Cardiac septum (tissue), 1 donor: ENCODE measurements around the gene SREBF2. TPM values are rescaled to one million over a fixed set of nuclear protein-coding genes. Genes with fewer than 3 reads are reported as not detected.

Source experiments
- DNase-seq: peaks from one replicate; pipeline ENCODE4 v3.0.0-alpha.2; 2020; ENCODE audit warnings: low spot score
- intact Hi-C: fragments of 100-400 bp; cut with DNase I; formaldehyde crosslinking; loops from one replicate; pipeline ENCODE4 v1.14.0; 2022
- total RNA-seq: library from RNA; stranded (reverse); fragmentation: NEBNext Ultra II Directional; extraction: Animal tissue kit (Norgen Biotek cat#: 25700); gene quantifications from one replicate; pipeline ENCODE4 v1.2.1, GENCODE V29; 2021
- donor health status: DM: no; HTN: no; CAD: no.

The SREBF2 gene
- total RNA-seq, 1 donor from 2014 or later: 105 TPM

DNA sequence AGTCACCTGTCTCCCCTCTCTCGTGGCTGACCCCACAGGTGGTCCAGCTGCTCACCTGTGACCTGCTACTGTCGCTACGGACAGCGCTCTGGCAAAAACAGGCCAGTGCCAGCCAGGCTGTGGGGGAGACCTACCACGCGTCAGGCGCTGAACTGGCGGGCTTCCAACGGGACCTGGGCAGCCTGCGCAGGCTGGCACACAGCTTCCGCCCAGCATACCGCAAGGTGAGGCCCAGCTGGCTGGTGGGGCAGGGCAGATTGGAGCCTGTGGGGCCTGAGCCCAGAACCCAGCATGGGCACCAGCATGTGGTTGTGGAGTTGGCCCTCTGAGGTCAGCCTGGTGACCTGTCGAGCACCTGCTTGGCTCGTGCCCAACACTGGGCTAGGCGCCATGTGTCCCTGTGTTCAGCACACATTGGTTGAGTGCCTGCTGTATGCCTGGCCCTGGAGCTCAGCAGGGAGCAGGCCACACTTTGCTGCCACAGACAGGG is 70.1 kb downstream of the SREBF2 start:
- peak; percentile 84 for DNase-seq
- intact Hi-C loops: loop anchor here (5.0 kb wide), 1 partner anchor 34 kb away; no protein-coding TSS in a partner anchor

DNA sequence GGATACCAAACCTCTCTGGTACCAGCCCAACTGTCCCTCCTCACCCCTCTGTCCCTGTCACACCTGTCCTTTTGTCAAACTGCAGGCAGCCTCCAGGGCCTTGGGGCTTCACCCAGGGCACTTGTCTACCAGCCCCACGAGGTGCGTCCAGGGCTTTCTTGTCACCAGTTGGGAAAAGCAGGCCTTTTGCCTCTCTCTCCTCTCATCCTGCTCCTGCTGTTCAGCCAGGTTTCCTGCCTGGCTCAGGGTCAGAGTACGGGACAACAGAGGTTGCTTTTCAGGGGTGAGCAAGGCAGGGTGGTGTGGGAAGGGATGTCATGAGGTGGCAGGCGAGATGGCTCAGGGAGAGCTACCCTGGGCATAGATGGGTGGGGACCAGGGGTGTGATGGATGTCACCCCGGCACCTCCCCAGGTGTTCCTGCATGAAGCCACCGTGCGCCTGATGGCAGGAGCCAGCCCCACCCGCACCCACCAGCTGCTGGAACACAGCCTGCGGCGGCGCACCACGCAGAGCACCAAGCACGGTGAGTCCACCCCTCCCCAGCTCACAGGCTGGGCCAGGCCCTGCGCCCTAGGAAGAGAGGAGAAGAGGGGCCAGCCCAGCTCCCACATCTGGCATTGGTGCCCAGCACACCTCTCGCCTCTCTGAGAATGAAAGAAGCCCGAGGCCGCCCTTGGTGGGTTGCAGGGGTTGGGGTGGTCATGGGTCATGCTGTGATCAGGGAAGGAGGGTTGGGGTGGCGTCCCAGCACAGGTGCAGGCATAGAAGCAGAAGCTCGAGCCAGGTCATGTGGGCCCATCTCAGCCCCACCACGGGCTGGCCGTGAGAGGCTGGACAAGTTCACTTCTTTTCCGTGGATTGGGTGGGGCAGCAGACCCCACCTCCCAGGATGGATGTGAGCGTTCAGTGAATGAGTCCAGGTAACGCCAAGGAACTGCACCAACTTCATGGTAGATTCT is 71.8 kb downstream of the SREBF2 start:
- intact Hi-C loops: loop anchor here (5.0 kb wide), 1 partner anchor 33 kb away; no protein-coding TSS in a partner anchor
- no peak for DNase-seq

DNA sequence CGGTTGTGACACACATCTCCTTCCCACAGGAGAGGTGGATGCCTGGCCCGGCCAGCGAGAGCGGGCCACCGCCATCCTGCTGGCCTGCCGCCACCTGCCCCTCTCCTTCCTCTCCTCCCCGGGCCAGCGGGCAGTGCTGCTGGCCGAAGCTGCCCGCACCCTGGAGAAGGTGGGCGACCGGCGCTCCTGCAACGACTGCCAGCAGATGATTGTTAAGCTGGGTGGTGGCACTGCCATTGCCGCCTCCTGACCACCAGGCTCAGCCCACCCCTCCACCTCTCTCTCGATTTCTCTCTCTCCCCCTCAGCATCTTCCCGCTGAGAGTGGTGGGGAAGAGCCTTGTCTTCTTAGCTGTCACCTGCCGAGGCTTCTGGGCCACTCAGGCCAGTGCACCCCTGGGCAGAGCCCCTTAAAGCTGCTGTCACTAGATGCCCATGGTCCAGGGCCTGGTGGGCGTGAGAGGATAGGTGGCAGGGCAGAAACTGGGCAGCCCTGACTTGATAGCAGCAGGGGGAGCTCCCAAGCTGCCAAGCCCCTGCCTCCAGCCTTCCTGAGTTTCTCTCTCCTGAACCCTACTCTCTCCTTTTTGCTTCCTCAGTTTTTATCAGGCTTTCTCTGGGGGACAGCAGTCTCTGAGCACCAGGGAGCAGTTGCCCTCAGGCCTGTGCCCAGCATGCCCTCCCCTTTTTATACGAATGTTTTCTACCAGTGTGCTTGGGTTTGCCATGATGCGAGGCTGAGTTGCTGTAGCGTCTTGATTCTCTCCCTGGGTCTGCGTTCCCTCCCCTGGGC is 72.7 kb downstream of the SREBF2 start:
- intact Hi-C loops: no loop called here
- DNase-seq: no peak

DNA sequence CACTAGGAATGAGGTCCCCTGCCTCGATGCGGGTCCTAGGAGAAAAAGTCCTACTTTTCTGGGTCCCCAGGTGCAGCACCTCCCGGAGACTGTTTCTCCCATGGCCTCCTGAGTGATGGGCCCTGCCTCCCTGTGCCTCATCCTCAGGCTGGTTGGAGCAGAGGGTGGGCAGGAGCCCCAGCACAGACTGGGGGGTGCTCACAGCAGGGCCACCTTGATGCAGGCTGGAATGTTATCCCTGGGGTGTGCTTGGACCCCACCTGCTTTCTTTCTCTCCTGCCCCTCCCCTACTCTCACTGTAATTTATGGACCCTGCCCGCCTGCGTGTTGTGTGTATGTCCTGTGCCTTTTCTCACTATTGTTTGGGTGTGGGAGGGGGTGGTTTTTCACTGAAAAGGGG is 73.9 kb downstream of the SREBF2 start:
- intact Hi-C loops: no loop called here
- no peak for DNase-seq

DNA sequence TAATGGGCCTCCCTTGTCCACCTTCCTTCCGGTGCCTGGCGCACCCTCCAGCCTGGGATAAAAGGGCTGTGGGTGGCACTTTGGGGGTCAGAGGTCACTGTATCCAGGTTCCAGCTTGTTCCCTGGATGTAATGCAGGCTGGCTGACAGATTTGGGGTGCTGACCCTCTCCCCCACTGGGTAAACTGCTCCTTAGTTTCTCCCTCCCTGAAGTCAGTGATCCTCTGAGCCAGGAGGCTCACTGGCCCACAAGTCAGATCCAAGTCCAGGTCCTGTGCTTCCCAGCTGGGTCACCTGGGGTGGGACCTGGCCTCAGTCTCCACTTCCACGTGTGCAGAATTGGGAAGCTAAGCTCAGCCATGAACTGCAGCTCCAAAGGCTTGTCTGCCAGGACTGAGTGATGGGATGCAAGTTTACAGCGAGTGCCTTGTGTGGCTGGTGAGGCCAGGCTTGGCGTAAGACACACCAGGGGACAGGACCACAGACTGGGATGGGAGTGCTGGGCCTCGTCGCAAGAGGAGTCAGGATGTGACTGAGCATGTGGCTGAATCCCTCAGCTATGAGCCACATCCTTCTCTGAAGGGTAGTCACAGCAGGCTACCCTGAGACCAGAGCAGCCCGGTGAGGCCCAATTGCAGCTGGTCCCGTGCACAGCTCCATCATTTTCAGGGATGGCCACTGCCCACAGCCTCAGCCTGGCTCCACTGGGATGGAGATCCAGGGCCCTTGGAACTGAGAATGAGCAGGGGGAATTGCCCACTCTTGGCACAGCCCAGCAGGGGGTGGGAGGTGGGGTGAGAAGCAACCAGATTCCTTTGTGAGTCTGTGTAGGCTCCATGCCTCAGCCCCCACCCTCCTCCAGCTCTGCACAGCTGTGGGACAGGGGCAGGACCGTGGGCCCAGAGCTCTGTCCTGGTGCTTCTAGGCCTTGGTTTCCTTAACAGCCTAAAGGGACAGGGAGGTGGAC is 74.8 kb downstream of the SREBF2 start:
- intact Hi-C loops: no loop called here

DNA sequence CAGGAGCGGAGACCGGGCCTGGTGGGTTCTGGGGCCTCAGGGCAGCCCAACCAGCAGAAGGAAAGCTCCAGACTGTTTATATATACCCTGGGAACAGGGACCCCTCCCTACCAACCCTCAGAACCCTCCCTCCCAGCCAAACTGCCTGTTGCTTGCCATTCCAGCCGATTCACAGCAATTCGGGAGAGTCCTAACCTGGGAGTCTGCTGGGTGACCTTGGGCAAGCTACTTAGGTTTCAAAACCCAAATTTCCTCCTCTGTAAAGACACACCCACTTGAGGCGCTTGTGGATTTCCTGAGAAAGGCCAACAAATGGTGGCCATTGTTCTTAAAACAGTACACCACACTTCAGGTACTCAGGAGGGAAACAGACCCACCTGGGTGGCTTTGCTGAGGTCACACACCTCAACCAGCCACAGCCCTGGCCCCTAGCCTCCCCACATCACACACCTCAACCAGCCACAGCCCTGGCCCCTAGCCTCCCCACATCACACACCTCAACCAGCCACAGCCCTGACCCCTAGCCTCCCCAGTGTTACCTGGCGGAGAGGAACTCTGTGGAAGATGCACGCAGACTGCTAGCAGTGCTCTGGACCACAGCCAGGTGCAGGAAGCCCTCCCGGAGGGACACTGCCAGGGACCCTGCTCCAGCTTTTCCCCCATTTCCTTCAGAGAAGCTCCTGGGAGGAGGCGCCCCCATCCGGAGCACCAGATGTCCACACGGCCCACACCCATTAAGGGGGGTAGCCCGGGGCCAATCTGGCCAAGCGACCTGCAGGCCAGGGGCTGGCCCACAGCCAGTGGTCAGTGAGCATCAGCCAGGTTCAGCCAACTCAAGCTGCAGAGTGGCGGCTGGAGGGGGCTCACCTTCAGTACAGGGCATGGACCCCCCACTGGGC is 75.8 kb downstream of the SREBF2 start:
- no peak for DNase-seq

More for the DNA sequence above, 74.8 kb downstream of the SREBF2 start:
- no peak for DNase-seq

DNA sequence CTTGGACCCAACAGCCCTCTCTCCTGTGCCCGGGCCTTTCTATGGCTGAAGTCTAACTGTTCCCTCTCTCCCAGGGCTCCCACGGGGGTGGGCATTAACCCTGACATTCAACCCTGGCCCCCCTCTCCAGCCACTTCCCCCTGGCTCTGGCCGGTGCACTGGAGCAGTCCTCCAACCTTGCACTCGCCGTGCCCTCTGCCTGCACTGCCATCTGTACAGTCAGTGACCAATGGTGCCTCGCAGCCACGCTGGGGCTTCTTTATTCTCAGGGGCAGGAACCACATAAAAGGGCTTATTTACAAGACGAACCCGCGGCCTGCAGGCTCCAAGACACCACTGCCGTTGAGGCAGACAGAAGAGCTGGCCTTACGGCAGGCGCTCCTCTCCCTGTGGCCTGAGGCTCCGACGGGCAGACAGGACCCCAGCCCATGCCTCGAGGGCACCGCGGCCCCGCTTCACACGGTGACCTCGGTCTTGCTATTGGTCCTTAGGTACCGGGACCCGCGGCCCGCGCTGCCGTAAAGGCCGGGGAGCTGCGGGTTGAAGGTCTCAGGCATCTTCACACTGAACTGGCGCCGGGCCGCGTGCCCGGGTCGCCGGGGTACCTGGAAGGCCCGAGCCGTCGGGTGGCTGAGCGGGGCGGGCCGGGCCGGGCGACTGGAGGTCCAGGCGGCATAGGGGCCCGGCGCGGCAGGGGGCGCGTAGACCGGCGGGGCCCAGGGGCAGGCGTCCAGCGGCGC is 76.6 kb downstream of the SREBF2 start:
- intact Hi-C loops: no loop called here
- no peak for DNase-seq

More for the DNA sequence above, 75.8 kb downstream of the SREBF2 start:
- intact Hi-C loops: no loop called here

DNA sequence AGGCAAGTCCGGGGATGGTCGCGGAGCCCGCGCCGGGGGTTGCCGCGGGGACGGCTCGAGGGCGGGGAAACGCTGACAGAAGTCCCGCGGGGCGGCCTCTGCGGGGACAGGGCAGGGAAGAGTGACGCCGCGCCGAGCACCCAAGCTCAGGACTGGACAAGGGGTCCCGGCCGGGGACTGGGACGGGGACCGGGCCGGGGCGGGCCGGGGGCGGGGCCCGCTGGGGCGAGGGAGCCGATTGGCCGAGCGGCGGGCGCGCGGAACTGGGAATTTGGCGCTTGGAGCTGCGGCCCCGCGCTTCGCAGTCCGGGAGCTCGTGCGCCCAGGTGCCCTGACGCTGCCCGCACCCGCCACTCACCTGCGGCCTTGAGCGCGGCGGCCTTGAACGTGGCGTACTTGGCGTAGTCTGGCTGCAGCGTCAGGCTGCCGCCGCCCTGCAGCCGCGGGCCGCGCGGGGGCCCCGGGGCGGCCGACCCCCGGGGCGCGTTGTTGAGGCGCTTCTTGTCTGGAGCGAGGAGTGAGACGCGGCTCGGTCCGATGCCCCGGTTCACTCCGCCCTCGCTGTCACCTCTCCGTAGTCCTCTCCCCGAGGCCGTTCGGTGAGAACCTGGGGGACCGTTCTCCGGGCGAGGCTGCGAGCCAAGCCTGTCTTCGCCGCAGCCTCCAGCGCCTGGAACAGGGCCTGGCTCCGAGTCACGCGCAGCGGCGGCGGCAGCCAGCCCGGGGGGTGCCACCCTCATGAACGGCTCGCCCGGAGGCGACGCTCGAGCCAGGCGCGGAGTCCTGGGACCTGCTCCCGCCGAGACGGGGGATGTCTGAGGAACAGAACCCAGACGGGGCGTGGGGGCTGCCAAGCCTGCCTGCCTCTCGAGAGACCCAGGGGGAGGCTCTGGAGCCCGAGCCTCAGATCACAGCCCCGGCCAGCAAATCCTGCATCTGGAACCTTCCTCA is 77.4 kb downstream of the SREBF2 start:
- intact Hi-C loops: no loop called here

DNA sequence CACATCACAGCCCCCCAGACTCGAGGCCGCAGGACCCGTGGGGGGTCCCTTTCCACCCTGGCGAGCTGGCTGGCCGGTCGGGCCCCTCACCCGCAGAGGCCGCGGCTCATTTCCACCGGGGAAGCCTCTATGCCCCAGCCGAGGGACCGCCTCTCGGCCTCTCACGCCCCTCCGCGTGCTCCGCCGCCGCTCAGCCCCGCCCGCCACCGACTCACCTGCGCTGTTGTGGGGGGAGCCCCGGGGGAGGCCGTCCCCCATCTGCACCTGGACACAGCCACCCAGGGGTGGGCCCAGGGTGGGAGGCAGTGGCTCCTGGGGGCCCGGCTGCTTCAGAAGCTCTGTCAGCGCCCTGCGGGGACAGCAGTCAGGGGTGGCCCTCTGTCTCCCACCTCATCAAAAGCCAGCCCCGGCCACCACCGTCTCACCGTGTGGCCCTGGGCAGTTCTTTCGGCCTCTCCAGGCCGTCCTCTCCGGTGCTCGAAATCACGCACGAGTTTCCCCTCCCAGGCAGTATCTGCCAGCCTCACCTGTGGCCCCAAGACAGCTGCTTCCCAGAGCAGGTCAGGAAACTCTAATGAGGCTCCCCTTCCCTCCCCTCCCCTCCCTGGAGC is 78.2 kb downstream of the SREBF2 start:
- DNase-seq: no peak

More for the DNA sequence above, 77.4 kb downstream of the SREBF2 start:
- DNase-seq: no peak

DNA sequence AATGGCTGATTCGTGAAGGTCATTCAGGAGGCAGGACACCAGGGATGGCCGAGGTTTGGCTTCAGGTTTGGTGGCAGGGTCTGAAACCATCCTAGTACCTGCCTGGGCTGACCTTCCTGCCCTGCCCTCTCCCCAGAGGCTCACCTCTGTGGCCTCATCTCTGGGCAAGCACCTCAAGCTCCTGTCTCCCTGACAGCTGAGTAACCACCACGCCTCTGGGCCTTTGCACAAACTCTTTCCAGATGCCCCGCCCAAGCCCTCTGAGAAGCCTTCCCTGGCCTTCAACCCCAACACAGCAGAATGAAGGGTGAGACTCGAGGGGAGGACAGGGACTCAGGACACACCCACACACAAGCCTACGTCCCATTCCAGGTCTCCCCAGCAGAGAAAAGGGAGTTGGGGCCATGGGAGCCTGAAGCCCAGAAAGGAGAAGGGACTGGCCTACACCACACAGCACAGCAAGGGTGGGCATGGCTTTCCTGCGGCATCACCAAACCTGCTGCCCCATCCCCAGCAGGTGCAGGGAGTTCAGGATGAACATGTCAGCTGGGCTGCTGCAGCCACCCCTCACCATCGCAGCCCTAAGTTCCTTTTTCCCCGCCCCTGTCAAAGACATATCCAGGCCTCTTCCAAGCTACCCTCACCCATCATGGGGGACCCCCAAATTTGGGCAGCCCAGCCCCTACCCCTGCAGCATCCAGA is 79.6 kb downstream of the SREBF2 start:
- intact Hi-C loops: no loop called here
- DNase-seq: no peak

More for the DNA sequence above, 78.2 kb downstream of the SREBF2 start:
- intact Hi-C loops: no loop called here

DNA sequence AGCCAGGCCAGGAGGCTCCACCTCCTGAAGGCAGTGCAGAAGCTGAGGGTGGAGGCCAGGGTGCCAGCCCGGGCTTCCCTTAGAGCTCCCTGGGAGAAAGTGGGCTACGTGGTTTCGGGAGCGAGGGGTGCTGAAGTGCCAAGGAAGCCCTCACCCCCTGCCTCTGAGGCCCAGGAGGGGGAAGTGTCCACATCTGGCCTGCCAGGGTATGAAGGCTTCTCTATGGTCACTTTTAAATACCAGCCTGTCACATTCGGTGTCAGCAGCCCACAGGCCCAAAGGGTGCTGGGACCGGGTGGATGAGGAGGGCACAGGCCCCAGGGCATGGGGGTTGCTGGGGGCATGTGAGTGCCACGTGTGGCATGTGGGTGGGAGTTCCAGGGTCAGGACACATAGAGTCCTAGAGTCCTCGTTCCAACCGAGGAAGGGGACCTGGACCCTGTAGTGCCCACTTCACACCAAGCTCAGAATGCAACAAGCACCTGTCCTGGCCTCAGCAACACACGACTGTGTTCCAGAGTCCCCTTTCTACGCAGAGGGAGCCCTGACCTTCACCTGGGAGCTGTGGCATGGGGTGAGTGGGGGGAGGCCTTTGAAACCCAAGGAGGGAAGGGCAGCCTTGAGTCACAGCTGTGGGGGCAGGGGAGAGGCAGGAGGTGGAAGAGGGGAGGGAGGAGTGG is 80.3 kb downstream of the SREBF2 start:
- DNase-seq: no peak
- intact Hi-C loops: no loop called here

DNA sequence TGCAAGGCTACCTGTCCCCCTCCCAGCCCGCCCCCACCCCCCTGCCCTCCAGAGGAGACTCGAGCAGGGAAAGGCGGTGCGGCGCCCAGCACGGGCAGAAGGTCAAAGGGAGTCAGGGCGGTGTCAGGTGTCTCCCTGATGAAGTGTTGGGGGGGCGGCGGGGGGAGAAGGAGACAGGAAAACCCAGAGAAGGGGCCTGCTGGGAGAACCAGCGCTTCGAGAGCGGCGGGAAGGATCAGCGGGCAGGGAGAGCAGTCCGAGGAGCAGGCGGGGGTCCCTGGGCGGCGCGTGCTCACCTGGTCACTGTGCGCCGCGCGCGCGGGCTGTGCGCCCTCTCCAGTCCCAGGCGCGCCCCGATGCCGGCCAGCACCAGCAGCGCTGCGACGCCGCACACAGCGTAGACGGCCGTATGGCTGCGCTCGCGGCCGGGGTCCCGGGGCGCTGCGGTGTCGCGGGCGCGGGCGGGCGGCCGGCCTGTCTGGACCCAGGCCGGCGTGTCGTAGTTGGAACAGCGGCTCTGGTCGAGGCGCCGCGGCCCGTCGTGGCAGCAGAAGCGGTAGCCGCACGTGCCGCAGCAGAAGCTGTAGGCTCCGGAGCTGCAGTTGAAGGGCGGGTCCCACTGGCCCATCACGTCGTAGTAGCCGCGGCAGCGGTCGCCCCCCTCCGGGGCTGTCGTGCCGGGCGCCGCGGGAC is 81.1 kb downstream of the SREBF2 start:
- intact Hi-C loops: no loop called here
- DNase-seq: no peak

DNA sequence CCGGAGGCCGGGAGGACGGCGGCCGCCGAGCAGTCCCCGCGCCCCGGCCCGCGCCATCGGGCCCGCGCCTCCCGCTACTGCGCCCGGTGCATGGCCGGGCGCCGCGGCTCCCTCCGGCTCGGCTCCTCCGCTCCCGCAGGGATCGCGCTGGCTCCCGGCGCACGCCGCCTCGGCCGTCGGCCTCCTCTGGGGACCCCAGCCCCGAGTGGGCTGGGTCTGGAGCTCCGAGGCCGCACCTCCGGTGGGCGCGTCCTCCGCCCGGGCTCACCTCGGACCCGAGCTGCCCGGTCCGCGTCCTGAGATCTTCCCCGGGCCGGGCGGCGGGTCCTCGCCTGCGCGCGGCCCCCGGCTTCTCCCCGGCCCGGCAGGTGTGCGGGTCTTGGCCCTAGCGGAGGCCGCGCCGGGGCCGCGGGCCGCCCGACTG is 81.7 kb downstream of the SREBF2 start:
- no peak for DNase-seq
- intact Hi-C loops: no loop called here
